LoVo (cell line): ENCODE results near the gene UGT1A5.

Experiments used
- DNase-seq: peaks from one replicate; pipeline ENCODE4 v3.0.0-alpha.2; 2016; ENCODE audit warnings: low spot score

UGT1A5 gene

GRCh38 chr2:233712611-233713261 lies at the start of gene UGT1A5:
UGT1A5 (plus strand) TSS chr2:233712907; CDS start chr2:233712992, 85 bp downstream.
- no peak for DNase-seq

DNA sequence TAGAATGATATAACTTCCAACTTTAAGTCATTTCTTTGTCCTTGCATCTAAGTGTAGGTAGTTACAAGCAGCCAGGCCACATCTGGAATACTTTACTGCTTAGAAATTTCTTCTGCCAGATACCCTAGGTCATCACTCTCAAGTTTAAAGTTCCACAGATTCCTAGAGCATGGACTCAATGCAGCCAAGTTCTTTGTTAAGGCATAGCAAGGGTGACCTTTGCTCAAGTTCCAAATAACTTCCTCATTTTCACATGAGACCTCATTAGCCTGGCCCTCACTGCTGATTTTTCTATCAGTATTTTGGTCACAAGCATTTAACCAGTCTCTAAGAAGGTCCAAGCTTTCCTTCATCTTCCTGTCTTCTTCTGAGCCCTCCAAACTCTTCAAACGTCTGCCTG lies 48.8 kb upstream of the UGT1A5 start:
- DNase-seq, result no peak

DNA sequence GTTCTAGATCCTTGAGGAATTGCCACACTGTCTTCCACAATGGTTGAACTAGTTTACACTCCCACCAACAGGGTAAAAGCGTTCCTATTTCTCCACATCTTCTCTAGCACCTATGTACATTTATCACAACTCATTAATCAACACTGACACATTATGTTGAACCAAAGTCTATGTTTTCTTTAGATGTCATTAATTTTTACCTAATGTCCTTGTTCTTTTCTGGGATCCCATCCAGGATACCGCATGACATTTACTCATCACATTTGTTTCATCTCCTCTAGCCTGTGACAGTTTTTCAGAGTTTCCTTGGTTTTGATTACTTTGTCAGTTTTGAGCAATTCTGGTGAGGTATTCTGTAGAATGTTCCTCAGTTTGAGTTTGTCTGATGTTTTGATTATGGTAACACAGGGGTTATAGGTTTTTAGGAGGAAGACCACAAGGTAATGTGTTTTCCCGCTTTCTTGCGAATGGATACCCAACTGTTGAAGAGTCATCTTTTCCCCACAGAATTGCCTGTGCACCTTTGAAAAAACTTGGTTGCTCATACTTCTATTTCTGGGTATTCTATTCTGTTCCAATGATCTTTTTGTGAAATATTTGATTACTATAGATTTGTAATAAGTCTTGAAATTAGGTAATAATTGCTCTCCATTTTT lies 44.0 kb upstream of the UGT1A5 start:
- no peak for DNase-seq

DNA sequence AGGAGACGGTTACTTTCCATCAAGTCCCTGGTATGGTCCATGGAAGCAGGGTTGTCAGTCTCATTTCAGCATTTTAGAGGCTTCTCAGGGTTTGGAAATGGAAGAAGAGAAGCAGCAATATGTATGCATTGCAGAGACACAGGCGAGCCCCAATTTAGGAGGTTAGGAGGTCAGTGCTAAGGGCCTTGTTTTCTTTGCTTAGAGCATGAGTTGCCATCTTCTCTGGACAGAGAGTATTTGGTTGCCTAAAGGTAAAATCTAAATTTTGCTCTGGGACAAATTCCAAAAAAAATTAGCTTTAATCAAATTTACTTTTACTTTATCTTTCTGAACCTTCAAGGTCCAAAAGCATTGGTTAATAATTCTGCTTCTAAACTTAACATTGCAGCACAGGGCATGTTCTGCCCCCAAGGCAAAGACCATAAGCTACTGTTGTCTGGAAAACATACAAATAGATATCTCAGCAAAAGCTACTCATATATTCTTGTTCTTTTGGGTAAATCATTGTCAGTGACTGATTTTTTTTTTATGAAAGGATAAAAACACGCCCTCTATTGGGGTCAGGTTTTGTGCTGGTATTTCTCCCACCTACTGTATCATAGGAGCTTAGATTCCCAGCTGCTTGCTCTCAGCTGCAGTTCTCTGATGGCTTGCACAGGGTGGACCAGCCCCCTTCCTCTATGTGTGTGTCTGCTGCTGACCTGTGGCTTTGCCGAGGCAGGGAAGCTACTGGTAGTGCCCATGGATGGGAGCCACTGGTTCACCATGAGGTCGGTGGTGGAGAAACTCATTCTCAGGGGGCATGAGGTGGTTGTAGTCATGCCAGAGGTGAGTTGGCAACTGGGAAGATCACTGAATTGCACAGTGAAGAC lies 41.2 kb upstream of the UGT1A5 start, which contains the start of gene UGT1A9:
Gene UGT1A9, plus strand, starts transcription at position 609 of the 872 bp plus-strand sequence. Its CDS starts 37 bp downstream, at position 646.
- DNase-seq, result no peak

GRCh38 chr2:233672886-233673285 lies 39.8 kb upstream of the UGT1A5 start:
- no peak for DNase-seq

- DNase-seq, result no peak
Observed at GRCh38 chr2:233673896-233674295, 38.8 kb upstream of the UGT1A5 start.

DNA sequence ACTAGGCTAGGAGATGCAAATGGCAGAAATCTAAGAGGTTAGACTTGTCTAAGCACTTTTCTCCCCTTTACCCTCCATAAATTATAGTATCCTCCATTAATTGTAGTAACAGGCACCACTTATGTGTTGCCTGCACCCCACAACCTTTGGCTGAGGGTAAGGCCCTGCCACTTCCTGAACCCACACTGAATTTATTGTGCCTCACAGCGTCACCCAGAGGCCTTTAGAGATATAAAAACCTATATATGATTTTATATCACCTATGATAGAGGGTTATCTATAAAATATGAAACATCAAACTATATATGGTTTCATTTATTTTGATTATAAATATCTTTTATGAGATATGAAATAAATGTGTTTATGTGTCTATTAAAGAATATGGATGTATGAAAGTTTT lies 38.4 kb upstream of the UGT1A5 start:
- DNase-seq, result no peak

DNA sequence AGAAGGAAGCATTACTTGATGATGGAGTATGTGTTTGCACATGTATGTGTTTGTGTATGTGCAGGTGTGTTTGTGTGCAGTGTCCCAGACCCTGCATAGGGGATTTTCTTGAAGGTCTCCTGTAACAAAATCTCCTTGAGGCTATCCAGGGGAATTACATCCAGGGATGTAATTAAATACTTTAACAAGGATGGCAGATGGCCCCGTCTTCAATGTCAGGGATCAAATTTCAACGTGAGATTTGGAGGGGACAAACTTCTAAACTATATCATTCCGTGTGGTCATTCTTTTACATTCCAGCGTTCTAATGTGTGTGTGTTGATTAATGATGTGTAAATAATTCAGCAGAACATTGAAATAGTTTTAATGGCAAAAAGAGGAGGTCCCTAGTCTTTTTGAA lies 37.7 kb upstream of the UGT1A5 start:
- DNase-seq, result no peak

DNA sequence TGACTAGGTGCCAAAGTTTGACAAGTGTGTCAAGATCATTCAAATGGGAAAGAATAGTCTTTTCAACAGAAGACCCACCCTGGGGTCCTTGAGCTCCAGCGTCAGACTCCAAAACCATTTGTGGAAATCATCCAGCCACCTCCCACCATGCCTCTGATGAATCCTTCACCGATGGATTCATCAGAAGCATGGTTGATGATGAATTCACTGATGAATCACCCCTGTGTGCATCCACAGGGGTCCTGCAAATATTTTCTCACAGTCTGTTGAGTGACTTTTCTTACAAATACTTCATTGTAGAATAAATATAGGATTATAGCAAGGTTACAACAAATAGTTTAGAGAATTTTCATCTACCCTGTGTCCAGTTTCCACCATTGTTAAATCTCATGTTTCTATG lies 36.7 kb upstream of the UGT1A5 start:
- DNase-seq, result no peak

GRCh38 chr2:233679196-233679595 lies 33.5 kb upstream of the UGT1A5 start:
- no peak for DNase-seq

- no peak for DNase-seq
Observed at GRCh38 chr2:233680361-233681045, 32.2 kb upstream of the UGT1A5 start.

DNA sequence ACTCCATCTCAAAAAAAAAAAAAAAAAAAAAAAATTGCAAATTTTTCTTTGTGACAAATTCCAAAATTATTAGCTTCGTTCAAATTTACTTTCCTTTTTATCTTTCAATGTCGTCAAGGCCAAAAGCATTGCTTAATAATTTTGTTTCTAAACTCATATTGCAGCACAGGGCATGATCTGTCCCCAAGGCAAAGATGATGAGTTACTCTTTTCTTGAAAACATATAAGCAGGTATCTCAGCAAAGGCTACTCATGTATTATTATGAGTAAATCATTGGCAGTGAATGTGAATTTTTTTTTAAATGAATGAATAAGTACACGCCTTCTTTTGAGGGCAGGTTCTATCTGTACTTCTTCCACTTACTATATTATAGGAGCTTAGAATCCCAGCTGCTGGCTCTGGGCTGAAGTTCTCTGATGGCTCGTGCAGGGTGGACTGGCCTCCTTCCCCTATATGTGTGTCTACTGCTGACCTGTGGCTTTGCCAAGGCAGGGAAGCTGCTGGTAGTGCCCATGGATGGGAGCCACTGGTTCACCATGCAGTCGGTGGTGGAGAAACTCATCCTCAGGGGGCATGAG lies 31.1 kb upstream of the UGT1A5 start, which contains the start of gene UGT1A7:
Gene UGT1A7, plus strand, starts transcription at position 381 of the 579 bp plus-strand sequence. Its CDS starts 37 bp downstream, at position 418.
- no peak for DNase-seq

GRCh38 chr2:233684640-233685039 lies 28.1 kb upstream of the UGT1A5 start:
- DNase-seq, result peak; percentile 67

GRCh38 chr2:233686928-233687327 lies 25.8 kb upstream of the UGT1A5 start:
- DNase-seq, result no peak

GRCh38 chr2:233688341-233688740 lies 24.4 kb upstream of the UGT1A5 start:
- DNase-seq, result peak; percentile 38

DNA sequence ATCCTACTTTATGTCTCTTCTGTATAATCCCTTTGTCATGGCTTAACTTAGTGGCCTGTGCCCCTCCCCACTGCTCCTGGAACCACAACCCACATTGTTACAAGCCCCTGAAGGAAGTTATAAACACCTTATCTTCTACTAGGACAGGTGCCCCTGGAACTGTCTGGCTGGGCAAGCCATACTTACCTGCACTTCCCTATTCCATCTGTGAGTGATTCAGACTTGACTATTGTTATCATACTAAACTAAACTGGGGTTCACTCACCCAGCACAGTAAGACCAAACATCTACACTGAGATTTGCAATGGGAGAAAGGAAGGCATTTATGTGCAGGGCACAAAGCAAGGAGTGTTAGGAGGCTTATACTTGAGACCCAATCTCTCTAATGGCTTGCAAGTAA lies 23.7 kb upstream of the UGT1A5 start:
- peak; percentile 61 for DNase-seq

GRCh38 chr2:233689501-233689900 lies 23.2 kb upstream of the UGT1A5 start:
- DNase-seq, result peak; percentile 31

DNA sequence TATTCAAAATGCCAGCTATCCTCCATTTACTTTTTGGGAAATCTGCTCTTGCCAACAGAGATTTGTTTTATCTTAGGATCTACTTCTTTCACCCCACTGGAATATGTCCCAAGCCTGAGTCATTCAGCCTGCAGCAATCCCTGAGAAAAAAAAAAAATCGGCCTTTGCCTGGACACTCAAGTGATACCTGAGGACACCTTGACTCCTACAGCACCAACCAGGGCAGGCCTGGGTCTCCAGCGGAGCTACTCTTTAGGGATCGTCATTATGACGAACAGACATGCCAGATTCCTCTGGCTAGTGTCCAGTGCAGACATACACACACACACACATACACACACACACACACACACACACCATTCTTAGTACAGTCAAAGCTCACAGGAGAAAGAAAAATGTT lies 22.3 kb upstream of the UGT1A5 start:
- DNase-seq, result peak; percentile 80

GRCh38 chr2:233691443-233692433 lies 21.0 kb upstream of the UGT1A5 start:
- DNase-seq, result peak; percentile 88

DNA sequence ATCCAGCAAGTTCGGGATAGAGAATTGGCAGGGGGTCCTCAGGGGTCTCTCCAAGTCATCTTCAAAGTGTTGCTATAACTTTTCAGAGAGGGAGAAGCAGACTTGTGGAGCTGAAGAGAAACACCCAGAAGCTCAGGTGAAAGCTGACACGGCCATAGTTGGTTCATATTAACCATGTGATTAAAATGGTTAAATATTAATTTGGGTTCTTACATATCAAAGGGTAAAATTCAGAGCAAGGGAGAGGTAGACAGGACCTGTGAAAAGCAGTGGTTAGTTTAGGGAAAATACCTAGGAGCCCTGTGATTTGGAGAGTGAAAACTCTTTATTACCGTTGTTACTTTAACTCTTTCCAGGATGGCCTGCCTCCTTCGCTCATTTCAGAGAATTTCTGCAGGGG lies 20.1 kb upstream of the UGT1A5 start, which contains the start of gene UGT1A6:
Gene UGT1A6, plus strand, starts transcription at position 243 of the 400 bp plus-strand sequence. Its CDS starts 115 bp downstream, at position 358.
- peak; percentile 65 for DNase-seq
